HG03108 (cell line): ENCODE data around the gene FBXL5.
"Not testable (repeated sequence)": the region's sequence is repeated elsewhere in the genome, so short reads cannot be mapped to it uniquely, and the experiment has no call there.

ENCODE experiments used
- ATAC-seq: cut with Tn5 transposase; IDR thresholded peaks from one replicate; pipeline ENCODE4 v1.9.1; 2021; ENCODE audit warnings: moderate library complexity; ENCODE audit not compliant: unreplicated experiment

Gene FBXL5

DNA sequence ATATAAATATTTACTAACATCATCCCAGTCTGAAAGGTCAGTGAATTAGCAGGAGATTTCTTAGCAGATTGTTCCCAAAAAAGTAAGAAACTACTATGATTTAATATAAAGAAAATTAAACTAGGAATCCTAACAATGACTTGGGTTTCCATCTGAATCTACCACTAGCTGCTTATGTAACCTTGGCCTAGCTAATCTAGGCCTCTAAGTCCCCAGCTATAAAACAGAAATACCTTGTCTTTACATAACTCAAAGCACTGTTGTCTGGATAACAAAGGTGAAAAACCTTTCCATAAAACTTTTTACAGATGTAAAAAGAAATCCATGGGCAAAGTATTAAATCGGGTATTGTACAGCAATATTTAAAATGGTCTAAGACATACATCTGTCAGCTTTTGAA is 3.0 kb downstream of the FBXL5 start:
- ATAC-seq, result no peak

DNA sequence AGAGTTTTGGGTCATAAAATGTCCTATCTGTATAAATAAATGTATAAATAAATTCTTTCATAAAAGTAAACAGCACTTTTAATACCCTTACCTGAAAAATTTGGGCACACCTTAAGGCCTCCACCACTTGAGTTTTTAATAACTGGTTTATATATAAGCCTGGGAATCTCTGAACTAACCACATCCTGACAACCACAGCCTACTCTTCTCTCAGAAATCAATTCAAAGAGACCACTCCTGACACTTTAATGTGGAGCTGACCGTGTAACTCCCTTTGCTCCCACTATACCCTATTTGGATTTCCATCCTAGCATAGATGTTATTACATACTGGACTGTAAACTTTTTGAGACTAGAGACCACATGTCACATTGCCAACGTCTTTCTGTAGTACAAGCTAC is 3.5 kb downstream of the FBXL5 start:
- ATAC-seq, result no peak

DNA sequence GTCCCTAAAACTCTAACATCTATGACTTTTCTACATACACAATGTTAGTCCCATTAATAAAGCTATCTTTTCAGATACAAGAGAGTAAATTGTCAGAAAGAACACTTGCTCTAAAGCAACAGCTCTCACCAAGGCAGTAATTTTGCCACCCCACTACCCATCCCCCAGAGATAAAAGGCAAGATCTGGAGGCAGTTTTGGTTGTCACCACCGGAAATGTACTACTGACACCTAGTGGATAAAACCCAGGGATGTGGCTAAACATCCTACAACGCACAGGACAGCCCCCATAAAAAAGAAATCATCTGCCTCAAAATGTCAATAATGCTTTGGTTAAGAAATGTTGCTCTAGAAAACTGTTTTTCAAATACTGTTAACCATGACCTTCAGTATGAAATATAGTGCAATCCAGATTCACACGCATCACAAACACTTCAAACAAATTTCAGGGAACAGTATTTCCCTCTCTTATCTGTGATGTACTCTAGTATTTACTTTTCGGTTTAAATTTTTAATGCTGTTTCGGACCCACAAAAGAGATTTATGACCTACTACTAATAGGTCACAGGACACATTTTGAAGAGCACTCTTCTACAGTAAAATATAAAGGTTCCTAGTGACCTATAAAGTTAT is 5.1 kb downstream of the FBXL5 start:
- no peak for ATAC-seq

DNA sequence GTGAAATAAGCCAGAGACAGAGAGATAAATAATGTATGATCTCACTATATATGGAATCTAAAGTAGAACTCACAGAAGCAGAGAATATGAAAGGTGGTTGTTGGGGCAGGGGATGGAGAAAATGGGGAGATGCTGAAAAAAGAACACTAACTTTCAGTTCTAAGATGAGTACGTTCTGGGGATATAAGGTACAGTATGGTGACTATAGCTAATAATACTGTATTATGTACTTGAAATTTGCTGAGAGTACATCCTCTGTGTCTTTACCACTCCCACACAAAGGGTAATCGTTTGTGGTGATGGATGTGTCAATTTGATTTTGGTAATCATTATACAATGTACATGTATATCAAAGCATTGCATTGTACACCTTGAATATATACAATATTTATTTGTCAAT is 6.6 kb downstream of the FBXL5 start:
- ATAC-seq, result no peak

DNA sequence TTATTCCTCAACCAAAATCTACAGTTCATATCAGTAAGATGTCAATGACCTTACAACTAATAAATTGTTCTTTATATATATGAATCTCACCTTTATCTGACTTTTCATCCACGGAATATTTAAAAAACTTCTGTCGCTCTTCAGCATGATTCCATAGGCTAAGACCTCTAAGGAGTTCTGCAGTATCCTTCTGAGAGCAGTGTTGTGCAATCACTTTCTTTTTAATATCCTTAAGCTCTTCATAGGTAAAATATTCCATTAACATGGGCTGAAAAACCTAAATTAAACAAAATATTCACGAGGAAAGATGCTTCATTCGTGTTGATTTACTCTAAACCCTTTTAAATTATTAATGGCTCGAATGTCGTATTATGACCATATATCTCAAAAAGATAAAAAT is 16.7 kb downstream of the FBXL5 start:
- ATAC-seq, result no peak

DNA sequence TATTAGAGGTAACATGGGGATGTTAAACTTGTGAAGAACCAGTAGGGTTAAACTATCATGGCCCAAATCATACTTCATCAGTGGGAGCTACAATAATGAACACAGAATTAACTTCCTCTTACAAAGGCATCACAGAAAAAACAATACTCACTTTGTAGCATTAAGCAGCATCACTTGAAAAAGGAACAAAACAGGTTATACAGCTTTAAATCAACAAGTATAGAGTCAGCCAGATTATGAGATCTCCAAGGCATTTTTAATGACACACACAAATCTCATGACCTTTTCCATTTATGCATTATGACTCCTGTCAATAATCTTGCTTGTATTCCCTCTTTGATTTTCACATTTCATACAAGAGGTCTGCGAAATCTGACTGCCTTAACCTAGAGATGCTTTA is 18.3 kb downstream of the FBXL5 start:
- ATAC-seq, result no peak

DNA sequence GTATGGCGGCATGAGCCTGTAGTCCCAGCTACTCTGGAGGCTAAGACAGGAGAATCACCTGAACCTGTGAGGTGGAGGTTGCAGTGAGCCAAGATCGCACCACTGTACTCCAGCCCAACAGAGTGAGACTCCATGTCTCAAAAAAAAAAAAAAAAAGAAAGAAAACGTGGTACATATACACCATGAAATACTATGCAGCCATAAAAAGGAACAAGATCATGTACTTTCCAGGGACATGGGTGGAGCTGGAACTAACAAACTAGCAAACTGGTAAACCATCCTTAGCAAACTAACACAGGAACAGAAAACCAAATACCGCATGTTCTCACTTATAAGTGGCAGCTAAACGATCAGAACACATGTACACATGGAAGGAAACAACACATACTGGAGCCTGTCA is 37.8 kb downstream of the FBXL5 start:
- not testable (repeated sequence) for ATAC-seq

DNA sequence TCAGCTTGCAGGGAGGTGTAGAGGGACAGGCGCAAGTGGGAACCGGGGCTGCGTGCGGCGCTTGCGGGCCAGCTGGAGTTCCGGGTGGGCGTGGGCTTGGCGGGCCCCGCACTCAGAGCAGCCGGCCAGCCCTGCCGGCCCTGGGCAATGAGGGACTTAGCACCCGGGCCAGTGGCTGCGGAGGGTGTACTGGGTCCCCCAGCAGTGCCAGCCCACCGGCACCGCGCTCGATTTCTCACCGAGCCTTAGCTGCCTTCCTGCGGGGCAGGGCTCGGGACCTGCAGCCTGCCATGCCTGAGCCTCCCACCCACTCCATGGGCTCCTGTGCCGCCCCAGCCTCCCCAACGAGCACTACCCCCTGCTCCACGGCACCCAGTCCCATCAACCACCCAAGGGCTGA is 40.3 kb downstream of the FBXL5 start:
- ATAC-seq, result not testable (repeated sequence)

DNA sequence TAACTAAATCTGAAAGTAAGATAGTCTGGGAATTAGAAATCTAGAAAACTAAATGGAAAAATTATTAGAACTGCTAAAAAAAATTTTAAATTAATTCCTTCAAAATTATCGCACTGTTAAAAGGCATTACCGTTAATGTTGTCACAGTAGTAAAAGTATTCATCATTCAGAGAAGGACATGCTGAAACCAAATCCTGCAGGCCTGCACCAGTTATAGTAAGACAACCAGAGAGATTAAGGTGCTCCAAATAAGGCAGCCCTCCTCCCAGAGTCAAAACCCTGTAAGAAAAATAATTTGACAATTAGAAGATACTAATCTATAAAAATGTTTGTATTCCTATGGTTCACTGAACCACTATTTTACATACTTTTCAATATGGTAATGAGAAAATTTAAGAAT is 43.0 kb downstream of the FBXL5 start:
- no peak for ATAC-seq

DNA sequence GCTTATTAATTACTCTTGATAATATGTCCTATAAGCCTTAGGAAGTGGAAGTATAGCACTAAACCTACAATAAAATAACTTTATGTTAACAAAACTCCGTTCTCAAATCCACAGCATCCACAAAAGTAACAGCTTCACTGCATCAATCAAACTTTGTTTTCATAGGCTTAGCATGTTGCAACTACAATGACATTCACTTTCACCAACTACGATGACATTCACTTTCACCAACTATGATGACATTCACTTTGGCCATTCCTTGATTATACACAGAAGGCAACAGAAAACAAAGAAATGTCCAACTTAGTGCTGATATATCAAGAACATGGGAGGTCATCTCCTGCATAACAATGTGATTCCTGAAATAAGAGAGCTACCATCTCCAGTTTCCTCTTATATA is 44.3 kb downstream of the FBXL5 start:
- ATAC-seq, result no peak

DNA sequence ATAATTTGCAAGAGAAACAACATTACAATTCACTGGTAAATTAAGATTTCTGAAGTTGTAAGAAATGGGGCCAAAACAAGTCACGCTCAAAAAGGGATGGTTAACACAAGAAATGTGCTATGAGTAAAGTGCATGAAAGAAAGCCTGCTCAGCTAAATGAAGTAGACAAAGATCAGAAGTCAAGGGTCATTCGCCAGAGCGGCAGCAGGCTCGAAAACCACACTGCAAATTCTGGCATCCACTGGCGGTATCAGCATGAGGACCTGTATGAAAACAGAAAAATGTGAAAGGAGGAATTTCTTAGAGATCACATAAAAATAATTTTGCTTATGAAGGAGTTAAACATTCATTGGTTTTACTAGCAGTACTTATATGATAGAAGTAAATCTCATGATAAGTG is 49.6 kb downstream of the FBXL5 start:
- no peak for ATAC-seq

DNA sequence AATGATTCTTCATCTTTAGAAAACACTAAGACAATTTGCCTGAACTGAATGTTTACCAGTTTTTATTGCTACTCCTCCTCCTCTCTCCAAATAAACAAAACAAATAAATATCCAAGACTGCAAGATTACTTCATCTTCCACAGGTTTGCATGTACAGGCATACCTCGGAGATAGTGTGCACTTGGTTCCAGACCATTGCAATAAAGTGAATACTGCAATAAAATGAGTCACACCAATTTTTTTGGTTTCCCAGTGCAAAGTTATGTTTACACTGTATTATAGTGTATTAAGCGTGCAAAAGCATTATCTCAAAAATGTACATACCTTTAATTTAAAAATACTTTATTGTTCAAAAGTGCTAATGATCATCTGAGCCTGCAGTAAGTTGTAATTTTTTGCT is 53.3 kb downstream of the FBXL5 start:
- ATAC-seq, result no peak

DNA sequence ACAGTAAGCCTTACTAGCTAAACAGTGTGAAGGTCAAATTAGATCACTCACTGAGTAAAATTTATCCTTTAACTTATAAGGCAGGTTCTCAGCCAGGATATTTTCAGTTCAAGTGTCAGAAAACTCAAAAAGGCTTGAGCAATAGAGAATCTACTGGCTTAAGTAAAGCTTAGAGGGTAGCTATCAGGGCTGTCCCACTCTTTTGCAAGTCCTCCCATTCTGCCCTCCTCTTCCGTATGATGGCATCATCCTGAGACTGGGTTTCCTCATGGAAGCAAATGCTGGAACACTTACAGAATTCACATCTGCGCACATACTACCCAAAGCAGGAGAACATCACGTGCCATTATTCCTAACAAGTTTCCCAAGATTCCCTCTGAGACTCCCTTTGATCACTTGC is 55.0 kb downstream of the FBXL5 start:
- no peak for ATAC-seq

DNA sequence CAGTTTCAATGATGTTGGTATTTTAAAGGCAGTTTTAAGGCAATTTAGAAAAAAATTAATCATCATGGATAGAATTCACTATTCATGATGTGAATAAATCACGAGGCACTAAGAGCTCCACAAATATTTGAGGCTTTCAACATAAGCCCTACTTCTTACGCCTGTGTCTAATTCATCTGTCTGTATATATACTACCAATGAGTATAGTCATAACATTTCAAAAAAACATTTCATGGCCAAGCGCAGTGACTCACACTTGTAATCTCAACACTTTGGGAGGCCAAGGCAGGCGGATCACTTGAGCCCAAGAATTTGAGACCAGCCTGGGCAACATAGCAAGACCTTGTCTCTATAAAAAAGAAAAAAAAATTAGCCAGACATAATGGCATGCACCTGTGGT is 56.5 kb downstream of the FBXL5 start:
- no peak for ATAC-seq

DNA sequence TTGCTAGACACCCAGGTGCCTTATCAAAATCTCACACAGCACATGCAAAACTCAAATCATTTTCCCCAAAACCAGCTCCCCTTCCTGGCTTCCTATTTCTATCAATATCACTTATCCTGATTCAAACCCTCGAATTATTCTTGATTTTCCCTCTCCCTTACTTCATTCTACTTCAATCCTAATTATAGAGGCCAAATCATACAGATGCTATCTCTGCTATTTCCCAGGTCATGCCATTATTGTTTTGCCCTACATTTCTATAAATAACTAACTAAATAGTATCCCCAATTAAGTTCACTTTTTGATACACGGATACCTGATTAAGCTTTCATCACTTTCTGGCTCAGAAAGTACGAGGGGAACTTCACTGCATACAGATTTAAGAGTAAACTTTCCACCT is 62.4 kb downstream of the FBXL5 start:
- no peak for ATAC-seq

DNA sequence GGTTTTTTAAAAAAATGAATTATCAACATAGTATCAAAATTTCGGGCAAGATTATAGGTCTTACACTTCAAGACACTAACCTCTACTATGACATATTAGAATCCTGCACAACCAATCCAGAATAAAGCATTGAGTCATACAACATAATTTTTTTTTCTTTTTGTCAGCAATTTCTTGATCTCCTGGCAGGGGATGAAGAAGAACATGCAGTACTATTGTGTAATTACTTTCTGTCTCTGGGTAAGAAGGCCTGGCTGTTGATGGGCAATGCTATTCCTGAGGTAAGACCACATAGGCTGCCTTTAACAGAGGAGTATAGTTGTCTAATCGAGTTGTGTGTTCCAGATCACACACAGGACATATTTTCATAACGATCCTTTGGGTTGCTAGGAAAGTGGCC is 67.5 kb downstream of the FBXL5 start:
- no peak for ATAC-seq

DNA sequence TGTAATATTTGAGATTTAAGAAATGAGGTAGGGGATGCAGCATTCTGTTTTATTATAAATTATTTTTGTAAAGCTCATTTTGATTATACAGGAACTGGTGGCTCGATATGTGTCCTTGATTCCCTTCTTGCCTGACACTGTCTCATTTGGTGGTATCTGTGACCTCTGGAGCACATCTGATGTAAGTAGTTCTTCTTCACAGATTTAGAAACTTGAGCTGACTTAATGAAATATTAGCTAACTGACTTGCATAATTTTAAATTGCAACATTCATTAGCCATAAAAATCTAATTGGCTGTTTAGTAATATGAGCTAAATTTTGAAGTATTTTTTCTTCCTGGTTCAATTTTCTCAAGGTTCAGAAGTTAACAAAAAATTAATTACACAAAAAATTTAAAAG is 69.1 kb downstream of the FBXL5 start:
- no peak for ATAC-seq

DNA sequence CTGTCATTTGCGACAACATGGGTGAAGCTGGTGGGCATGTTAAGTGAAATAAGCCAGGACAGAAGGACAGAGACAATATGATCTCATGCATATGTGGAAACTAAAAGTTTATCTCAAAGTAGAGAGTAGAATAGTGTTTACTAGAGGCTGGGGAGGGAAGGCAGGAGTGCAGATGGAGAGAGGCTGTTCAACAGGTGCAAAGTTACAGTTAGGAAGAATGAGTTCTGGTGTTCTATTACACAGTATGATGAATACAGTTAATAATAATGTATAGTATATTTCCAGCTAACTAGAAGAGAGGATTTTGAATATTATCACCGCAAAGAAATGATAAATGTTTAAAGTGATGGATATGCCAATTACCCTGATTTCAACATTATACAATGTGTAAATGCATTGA is 69.8 kb downstream of the FBXL5 start:
- ATAC-seq, result no peak

DNA sequence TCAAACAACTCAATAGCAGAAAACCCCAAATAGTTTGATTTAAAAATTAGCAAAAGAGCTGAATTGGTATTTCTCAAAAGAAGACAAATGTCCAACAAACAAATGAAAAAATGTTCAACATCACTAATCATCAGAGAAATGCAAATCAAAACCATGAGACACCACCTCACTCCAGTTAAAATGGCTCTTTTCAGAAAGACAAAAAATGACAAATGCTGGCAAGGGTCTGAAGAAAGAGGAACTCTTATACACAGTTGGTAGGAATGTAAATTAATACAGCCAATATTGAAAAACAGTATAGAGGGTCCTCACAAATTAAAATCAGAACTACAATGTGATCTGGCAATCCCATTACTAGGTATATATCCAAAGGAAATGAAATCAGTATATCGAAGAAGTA is 70.4 kb downstream of the FBXL5 start:
- ATAC-seq, result no peak

DNA sequence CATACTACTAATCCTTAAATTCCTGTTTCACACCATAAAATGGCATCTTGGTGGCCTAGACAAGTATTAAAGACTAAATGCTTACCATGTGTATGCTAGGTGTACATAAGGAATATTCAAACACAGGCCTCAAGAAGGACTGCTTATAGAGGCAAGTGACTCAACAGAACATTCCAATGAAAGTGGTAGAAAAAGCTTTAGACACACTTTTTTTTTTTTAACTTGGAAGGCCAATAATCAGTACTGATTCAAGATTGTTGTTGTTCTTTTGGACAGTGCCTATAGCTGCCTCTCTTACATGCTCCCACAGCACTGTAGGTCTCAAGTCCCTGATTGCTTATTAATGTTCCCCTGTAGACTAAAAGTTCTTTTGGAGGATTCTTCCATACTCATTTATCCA is 77.6 kb downstream of the FBXL5 start:
- no peak for ATAC-seq

DNA sequence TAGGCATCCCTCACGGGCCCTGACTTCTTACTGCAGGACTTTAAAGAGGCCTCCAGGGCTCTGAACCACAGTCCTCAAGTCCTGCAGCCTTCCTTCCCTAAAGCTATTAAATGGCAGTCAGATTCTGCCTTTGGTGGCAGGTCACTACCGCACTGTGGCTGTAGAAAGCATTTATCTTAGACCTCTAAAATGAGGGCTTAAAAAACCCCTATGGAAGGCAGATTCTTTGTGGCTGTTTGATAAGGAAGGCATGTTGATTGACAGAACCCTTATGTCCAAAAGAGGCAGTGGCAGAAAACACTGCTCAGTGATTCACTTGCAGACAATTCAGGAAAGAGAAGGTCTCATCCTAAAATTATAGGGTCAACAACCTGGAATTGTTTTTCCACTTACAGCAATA is 79.2 kb downstream of the FBXL5 start:
- ATAC-seq, result no peak

DNA sequence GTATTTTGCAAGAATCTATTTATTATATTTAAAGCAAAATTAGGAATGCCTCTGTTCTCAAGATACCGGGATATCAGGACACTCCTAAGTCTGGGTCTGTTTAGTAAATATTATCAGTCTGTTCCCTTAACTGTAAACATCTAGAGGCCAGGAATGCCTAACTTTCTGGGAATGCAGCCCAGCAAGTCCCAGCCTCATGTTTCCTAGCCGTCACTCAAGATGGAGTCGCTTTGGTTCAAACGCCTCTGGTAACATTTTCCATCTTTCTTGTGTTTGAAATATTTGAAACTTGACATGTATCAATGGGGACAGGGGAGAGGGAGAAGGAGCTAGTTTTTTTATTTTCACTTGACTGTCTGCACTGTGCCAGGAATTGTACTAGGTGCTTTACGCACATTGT is 85.4 kb downstream of the FBXL5 start:
- no peak for ATAC-seq

DNA sequence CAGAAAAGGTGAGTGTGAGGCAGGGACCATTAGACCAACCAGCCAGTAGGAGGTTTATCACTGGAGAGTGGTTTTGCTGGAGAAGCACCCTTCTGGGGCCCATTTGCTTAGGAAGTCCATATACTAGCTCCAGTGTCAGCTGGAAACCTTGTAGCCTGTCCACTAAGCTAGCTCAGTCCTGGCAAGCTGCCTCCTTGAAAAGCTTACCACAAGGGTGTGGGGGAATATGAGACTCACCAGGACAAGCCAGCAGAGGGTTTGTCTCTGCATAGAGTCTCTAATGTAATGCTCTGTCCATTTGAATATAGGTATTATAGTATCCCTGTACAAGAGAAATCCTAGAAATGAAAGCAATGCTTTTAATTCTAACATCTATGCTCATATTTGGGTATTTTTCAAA is 86.3 kb downstream of the FBXL5 start:
- ATAC-seq, result no peak

DNA sequence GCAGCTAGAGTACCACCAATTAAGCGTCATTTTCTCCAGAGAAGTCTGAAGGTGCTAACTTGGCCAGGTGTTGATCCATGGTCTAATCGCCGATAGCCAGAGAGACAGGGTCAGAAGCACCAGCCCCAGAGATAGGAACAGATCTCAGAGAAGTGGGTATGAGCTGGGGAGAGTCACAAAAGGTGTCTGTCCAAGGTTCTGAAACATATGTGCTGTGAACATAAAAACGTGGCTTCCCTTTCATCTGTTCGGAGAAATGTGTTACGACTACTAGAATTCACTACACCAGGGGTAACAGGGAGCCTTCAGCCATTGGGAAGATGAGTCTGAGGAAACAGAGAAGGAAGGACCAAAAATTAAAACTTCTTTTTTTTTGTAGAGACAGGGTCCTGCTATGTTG is 91.3 kb downstream of the FBXL5 start:
- no peak for ATAC-seq
